Stimulated activated CD4-positive, alpha-beta T cell treated with anti-CD3 and anti-CD28 coated beads, Interleukin-12 subunit alpha, Interleukin-12 subunit beta, amount 100 ng/mL, for 48 hours (primary cell): ENCODE results near the gene B3GALT6.

Experiments
- DNase-seq, 3 donors: peaks; one replicate each; pipeline ENCODE4 v3.0.0-alpha.2; 2020; ENCODE audit warnings: low read depth in 2 of 3, low spot score in 1 of 3

The B3GALT6 gene

DNA sequence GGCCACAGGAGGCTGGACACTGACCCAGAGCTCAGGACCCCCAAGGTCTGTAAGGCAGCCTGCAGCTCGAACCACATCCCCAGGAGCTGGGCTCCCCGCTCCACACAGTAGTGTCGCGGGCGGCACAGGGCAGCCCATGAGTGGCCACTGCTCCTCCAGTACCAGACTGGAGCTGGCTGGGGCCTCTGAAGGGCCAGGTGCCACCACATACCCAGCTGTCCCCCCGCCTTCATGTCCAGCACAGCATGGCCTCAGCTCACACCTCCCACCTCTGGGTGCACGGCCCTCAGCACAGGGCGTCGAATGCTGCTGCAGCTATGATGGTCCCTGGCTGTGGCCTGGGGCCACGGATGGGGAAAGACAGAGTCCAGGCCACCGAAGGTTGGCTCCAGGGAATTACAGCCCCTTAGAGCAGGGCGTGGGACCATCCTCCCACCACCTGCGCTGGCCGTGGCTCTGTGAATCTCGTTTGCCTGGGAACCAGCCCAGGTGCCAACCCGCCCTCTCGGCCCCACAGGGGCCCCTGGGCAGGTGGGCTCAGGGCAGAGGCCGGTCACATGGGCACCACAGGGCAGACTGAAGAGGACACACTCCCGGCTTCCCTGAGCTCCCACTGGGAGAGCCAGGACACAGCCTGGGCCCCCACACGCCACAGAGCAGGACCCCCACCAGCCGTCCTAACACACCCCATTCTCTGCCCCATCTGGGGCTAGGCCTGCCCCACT lies 16.0 kb upstream of the B3GALT6 start:
- DNase-seq, result no peak

GRCh38 chr1:1216770-1217620 lies 15.0 kb upstream of the B3GALT6 start:
- peak in 1 of 3 donors; percentile 61 for DNase-seq

- peak in 1 of 3 donors; percentile 56 for DNase-seq
Measured at GRCh38 chr1:1217621-1218523, 14.2 kb upstream of the B3GALT6 start.

DNA sequence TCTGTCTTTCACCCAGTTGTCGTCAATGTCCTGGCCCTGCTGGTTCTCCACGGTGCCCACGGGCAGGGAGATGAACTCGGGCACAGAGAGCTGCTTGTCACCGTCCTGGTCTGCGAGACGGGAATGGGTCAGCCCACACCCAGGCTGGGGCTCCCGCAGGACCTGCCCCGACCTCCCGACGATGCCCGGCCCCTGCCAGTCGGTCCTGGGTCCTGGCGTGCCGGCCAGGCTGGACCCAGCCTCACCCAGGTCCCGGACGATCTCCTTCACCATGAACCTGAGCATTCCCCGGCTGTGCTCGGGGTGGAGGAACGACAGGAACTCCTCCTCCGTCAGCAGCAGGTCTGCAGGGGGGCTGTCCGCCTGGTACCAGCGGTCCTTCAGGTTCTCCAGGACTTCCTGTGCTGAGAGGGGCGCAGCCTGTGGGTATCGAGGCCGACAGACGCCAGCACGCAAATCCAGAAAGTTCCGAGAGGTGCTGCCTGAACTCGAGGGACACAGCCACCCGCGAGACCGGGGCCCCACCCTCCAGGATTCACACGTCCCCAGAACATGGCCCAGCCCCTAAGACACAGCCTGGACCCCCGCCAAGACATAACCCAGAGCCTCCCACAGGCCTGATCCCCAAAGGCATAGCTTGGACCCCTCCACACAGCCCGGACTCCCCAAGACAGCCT lies 13.4 kb upstream of the B3GALT6 start:
- DNase-seq, result no peak

DNA sequence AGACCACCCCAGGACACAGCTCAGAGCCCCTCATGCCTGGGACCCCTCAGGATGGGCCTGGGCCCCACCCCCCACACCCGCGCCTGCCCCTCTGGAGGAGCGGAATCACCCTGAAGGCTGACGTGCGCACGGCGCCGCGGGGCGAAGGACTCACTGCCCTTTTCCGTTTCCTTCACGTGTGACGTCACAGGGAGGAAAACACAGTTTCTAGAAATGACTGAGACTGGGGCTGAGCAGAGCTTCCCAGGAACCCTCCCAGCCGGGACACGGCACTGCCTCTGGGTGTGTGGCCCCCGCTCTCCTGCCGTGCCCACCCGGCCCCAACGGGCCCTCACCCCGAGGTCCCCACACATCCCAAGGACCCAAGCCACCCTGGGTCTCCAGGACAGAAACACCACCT lies 12.7 kb upstream of the B3GALT6 start:
- DNase-seq, result peak in 1 of 3 donors; percentile 59

- no peak for DNase-seq
Measured at GRCh38 chr1:1220197-1220596, 11.8 kb upstream of the B3GALT6 start.

DNA sequence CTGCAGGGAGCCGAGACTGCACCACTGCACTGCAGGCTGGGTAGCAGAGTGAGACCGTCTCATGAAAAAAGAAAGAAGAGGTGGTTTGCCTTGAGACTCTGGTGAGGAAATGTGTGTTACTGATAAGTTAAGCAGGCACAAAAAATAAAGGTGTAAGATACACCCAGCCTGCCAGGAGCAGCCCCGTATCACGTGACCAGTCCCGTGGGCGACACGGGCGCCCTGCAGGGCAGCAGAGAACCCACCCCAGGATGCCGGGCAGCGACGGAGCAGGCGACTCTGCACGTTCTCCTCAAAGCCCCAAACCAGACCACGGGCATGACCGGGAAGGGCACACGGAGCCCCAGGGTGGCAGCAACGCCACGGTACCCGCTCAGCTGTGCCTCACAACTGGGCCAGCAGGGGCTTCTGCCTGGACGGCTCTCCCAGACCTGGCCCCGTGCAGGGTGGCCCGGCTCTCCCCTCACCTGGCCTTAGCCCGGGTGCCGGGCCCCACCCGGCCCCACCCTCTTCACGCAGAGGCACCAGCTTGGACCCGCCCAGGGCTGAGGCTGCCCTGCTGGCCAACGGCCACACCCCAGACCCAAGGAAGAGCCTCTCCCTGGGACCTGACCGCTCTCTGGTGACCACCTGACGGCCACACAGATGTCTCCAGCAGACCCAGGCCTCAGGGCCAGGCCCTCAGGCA lies 10.0 kb upstream of the B3GALT6 start:
- DNase-seq, result no peak

DNA sequence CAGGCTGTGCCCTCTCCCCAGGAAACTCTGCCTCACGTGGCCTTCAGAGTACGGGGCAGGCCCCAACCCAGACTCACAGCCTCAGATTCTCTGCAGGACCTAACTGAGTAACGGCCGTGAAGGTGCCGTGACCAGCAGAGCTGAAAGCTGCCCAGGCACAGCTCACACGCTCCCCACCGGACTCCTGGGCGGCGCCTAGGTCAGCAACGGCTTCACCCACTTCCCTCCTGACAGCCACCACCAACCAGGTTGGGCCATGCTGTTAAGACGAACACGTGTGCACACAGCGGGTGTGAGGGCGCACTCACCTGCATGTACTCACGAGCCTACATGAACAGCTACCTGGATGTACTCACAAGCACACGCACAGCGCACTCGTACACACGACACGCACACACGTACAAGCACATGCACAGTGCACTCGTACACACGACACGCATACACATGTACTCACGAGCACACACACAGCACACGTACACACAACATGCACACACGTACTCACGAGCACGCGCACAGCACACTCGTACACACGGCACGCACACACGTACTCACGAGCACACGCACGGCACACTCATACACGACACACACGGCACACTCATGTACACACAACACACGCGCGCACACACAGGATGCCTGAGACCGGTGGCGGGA lies 9.3 kb upstream of the B3GALT6 start:
- DNase-seq, result no peak

DNA sequence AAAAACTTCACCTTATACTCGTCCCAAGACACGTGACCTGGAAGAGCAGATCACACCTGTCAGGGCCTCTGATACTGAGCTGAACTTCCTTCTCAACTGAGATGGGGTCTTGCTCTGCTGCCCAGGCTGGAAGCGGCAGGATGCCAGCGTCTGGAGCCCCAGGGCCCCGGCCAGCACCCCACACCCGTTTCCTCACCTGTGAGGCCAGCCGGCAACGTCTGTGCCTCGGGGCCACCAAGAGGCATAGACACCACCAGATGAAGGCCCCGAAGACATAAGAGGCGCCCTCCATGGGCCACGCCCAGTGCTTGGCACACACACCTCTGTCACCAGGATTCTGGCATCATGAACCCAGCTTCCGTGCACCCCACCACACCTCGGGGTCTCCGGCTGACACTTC lies 8.7 kb upstream of the B3GALT6 start:
- no peak for DNase-seq

GRCh38 chr1:1223891-1224290 lies 8.1 kb upstream of the B3GALT6 start:
- DNase-seq, result no peak

- DNase-seq, result no peak
Measured at GRCh38 chr1:1225238-1225845, 6.7 kb upstream of the B3GALT6 start.

- no peak for DNase-seq
Measured at GRCh38 chr1:1225913-1226312, 6.1 kb upstream of the B3GALT6 start.

- no peak for DNase-seq
Measured at GRCh38 chr1:1226566-1227362, 5.3 kb upstream of the B3GALT6 start.

DNA sequence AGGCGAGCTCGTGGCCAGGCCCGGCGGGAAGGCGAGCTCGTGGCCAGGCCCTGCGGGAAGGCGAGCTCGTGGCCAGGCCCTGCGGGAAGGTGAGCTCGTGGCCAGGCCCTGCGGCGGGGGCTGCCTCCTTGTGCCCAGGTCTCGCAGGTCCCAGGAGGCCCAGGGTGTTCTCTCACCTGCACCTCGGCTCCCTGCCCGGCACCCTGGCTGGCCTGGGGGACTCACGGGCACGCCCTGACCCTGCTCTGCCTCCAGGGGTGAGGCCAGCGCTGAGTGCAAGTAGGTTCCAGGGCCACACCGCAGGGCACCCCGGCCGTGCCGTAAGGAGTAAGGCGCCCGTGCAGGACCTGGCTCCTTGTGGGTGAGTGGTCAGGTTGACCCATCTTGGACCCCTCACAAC lies 4.7 kb upstream of the B3GALT6 start:
- no peak for DNase-seq

DNA sequence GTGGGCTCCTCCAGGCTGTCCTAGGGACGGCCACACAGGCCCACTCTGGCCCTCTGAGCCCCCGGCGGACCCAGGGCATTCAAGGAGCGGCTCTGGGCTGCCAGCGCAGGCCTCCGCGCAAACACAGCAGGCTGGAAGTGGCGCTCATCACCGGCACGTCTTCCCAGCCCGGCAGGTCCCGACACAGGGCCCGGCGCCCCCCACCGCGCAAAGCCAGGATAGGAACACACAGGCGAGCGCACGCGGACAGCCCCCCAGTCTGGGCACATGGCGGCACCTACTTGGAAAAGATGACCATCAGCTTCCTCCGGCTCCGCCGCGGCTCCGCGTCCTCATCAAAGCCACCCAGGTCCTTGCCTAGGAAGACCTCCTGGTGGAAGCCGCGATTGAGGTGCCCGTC lies 3.9 kb upstream of the B3GALT6 start:
- no peak for DNase-seq

DNA sequence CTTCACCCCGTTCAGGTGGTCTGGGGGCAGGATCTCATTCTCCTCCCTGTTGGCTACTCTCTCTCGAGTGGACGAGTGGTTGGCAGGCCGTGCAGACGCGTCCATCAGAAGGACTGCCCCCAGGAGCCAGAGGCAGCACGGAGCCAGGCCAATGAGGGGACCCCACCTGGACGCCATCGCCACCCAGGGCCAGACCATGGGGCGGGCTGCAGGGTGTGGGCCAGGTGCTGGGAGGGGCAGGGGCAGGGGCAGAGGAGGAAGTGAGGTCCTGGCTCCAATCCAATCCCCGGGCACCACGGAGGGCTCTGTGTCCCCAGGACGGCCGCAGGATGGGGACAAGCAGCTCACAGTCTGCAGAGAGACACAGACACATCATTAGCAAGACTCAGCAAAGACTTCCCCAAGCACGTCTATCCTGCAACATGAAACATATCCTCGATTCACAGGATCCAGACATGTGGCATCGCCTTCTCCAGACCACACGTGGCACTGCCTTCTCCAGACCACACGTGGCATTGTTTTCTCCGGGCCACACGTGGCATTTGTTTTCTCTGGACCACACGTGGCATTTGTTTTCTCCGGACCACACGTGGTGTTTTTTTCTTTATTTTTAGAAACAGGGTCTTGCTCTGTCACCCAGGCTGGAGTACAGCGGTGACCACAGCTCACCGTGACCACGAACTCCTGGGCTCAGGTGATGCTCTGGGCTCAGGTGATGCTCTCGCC lies 3.3 kb upstream of the B3GALT6 start:
- no peak for DNase-seq

DNA sequence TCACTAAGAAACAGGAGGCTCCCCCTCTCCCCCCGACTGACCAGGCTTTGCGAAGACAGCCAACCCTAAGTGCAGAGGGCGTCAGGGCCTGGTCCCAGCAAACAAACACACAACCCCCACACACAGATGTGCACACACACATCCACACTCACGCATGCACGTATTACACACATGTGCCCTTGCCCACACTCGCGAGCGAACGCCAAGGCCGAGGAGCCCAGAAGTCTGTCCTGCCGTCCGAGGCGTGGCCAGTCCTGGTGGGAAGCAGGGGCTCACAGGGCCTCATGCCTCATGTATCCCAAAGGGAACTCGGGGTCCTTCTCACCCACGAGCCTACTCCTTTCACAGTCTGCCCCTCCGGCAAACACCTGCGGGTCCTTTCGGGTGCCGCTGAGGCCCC lies 2.3 kb upstream of the B3GALT6 start:
- no peak for DNase-seq
